HT1080 (cell line): ENCODE results near the gene VPS33B. TPM values are rescaled to one million over a fixed set of nuclear protein-coding genes. Genes with fewer than 3 reads are reported as not detected.

Source experiments
- DNase-seq: peaks from one replicate; pipeline ENCODE4 v3.0.0-alpha.2; 2015; ENCODE audit warnings: low read depth
- small RNA-seq: library from RNA; depleted of rRNA; stranded (forward); fragments of <200 nt; gene quantifications from one replicate; pipeline ENCODE3, GENCODE V24; 2014
- total RNA-seq: library from RNA; depleted of rRNA; stranded (reverse); fragments of >200 nt; shearing (Covaris generic); gene quantifications from 2 replicates; pipeline ENCODE4 v1.2.3, GENCODE V29; 2014; rRNA removed

Gene VPS33B
- total RNA-seq, 1 experiment from 2014 or later: 11.6 TPM

GRCh38 chr15:90952901-90953677 lies 69.3 kb downstream of the VPS33B start:
- DNase-seq: no peak

DNA sequence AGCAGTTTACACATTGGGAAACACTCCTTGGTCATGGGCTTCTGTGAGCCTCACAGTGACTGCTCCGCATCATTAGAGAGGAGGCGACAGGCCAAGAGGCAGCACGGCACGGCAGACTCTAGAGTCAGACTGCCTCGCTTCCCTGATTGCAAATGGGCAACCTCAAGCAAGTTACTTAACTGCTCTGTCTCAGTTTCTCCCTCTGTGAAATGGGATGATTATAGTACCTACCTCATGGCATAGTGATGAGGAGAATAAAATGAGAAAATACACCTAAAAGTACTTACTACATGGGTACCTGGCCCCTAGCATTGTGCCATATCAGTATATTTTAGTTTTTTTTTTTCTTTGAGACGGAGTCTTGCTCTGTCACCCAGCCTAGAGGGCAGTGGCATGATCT lies 71.7 kb downstream of the VPS33B start:
- no peak for DNase-seq

DNA sequence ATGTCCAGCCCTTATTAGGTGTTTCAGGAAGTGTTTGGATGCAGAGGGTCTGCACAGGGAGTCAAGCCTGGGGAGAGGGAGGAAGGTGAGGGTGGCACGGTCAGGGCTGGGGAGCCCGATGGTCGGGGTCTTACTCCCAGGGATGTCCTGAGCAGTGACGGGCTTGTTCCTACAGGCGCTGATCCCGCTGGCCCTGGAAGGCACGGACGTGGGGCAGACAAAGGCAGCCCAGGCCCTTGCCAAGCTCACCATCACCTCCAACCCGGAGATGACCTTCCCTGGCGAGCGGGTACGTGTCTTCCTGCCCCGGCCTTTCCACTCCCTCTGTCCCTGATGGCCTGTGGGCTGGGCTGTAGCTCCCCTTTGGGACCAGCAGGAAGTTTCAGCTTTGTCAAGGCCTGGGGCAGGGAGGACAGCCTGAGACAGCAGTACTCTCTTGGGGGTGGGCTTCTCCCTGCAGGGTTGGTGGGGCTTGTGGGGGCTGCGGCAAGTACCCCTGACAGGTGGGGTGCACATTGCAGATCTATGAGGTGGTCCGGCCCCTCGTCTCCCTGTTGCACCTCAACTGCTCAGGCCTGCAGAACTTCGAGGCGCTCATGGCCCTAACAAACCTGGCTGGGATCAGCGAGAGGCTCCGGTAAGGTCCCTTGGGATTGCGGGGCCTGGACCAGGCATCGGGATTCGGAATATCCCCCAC lies 72.3 kb downstream of the VPS33B start:
- DNase-seq: no peak

Small RNA genes within 50 kb of the gene (small RNA-seq; reads per million reads assigned to genes)
- not detected for gene RF00019

Other genes starting within 250 kb of the VPS33B start
- gene FURIN, start 154.0 kb downstream of the VPS33B start, total RNA-seq: 61.6 and 84.3 TPM in 2 replicates
- 8.8 and 15.0 TPM in 2 replicates for gene FES, start 138.1 kb downstream of the VPS33B start, total RNA-seq
- 5.8 and 12.5 TPM in 2 replicates for gene MAN2A2, start 119.3 kb downstream of the VPS33B start, total RNA-seq
- gene HDDC3, start 90.0 kb downstream of the VPS33B start, total RNA-seq: 27.9 and 30.3 TPM in 2 replicates
- gene UNC45A, start 87.3 kb downstream of the VPS33B start, total RNA-seq: 55.6 and 66.8 TPM in 2 replicates
- gene RCCD1, start 67.7 kb downstream of the VPS33B start, total RNA-seq: 14.0 and 14.1 TPM in 2 replicates
- gene PRC1, start 28.1 kb downstream of the VPS33B start, total RNA-seq: 267 and 328 TPM in 2 replicates
- 0.10 TPM in 1 of 2 replicates, not detected in the other for gene SV2B, start 77.7 kb upstream of the VPS33B start, total RNA-seq